H1 (cell line): ENCODE data around the gene SLC39A7. TPM values are rescaled to one million over a fixed set of nuclear protein-coding genes. Genes with fewer than 3 reads are reported as not detected.
A peak's percentile ranks its signal among the peaks of the same experiment; 100 is the strongest.

Experiments
- CTCF ChIA-PET: fragments of 300-600 bp; sonication (Branson Sonifier 250); formaldehyde crosslinking; loops from one replicate; lab custom pipeline; 2021; ENCODE audit not compliant: partially characterized antibody; lab: Charles Lee
- POLR2A ChIA-PET: fragments of 300-600 bp; sonication (Branson Sonifier 250); formaldehyde crosslinking; loops from one replicate; lab custom pipeline; 2021; ENCODE audit warnings: inconsistent platforms; ENCODE audit not compliant: partially characterized antibody; lab: Charles Lee
- DNase-seq, 2 experiments: peaks; one replicate each; pipeline versions ENCODE4 v3.0.0 to v3.0.0-alpha.2; 2010 to 2022; ENCODE audit warnings: low spot score in 2 of 2, low read depth in 1 of 2, mixed read lengths in 1 of 2
- FAIRE-seq: peaks from 2 replicates; lab custom pipeline; 2011; peaks lifted over from hg19 to GRCh38; lab: Jason Lieb, UNC
- H2AFZ ChIP-seq: 2 replicates; pipeline ENCODE4 v1.8.1; 2012; ENCODE audit warnings: low read length, inconsistent platforms
- H2AK5ac ChIP-seq: 2 replicates; pipeline ENCODE4 v1.6.1; 2013; ENCODE audit warnings: low read depth, low read length
- H2BK120ac ChIP-seq: replicated peaks from 2 replicates; pipeline ENCODE3; 2013; ENCODE audit warnings: low read depth, low read length, inconsistent platforms
- H2BK12ac ChIP-seq: 2 replicates; pipeline ENCODE4 v1.6.1; 2013; ENCODE audit warnings: low read depth, low read length
- H2BK15ac ChIP-seq: 2 replicates; pipeline ENCODE4 v1.6.1; 2013; ENCODE audit warnings: low read length
- H2BK20ac ChIP-seq: 2 replicates; pipeline ENCODE4 v1.6.1; 2013; ENCODE audit warnings: low read length
- H2BK5ac ChIP-seq: 2 replicates; pipeline ENCODE4 v1.6.1; 2013; ENCODE audit warnings: low read depth, low read length
- H3K14ac ChIP-seq: 2 replicates; pipeline ENCODE4 v1.6.1; 2013; ENCODE audit warnings: inconsistent platforms; ENCODE audit not compliant: insufficient read length
- H3K18ac ChIP-seq: 2 replicates; pipeline ENCODE4 v1.6.1; 2013; ENCODE audit warnings: low read length; ENCODE audit errors: extremely low read depth
- H3K23ac ChIP-seq: 2 replicates; pipeline ENCODE4 v1.6.1; 2013; ENCODE audit warnings: inconsistent platforms; ENCODE audit not compliant: insufficient read length
- H3K23me2 ChIP-seq: 2 replicates; pipeline ENCODE4 v1.6.1; 2013; ENCODE audit warnings: low read depth, low read length
- H3K27ac ChIP-seq: 2 replicates; pipeline ENCODE4 v1.6.1; 2011; ENCODE audit warnings: low read depth, low read length, inconsistent platforms
- H3K27me3 ChIP-seq, 4 experiments: replicated peaks in 1 of 4; 1 replicate in 1 of 4; 2 replicates in 3 of 4; pipeline versions ENCODE4 v1.6.1 to v1.8.1; 2011 to 2013; ENCODE audit warnings: low read length in 3 of 4, mild to moderate bottlenecking in 3 of 4, inconsistent platforms in 2 of 4, mixed read lengths in 2 of 4, moderate library complexity in 1 of 4; ENCODE audit not compliant: control insufficient read depth in 3 of 4, insufficient read depth in 3 of 4; ENCODE audit errors: extremely low read depth in 1 of 4
- H3K36me3 ChIP-seq, 4 experiments: 2 replicates each; pipeline versions ENCODE4 v1.6.1 to v1.8.1; 2011 to 2013; ENCODE audit warnings: mild to moderate bottlenecking in 4 of 4, low read length in 3 of 4, moderate library complexity in 2 of 4, control low read depth in 1 of 4, inconsistent platforms in 1 of 4; ENCODE audit not compliant: insufficient read depth in 4 of 4, control insufficient read depth in 2 of 4
- H3K4ac ChIP-seq: replicated peaks from 2 replicates; pipeline ENCODE3; 2013; ENCODE audit warnings: low read length, low read depth, mixed read lengths, inconsistent platforms; ENCODE audit not compliant: insufficient read length
- H3K4me1 ChIP-seq, 4 experiments: replicated peaks in 1 of 4; 1 replicate in 1 of 4; 2 replicates in 3 of 4; pipeline versions ENCODE4 v1.6.1 to v1.8.1; 2011 to 2013; ENCODE audit warnings: low read length in 3 of 4, inconsistent platforms in 2 of 4, mixed read lengths in 1 of 4; ENCODE audit not compliant: insufficient read depth in 4 of 4, control insufficient read depth in 3 of 4
- H3K4me2 ChIP-seq, 2 experiments: 2 replicates each; pipeline versions ENCODE4 v1.6.1 to v1.8.1; 2011 to 2013; ENCODE audit warnings: low read depth in 2 of 2, low read length in 2 of 2, control low read depth in 1 of 2, inconsistent platforms in 1 of 2, mild to moderate bottlenecking in 1 of 2; ENCODE audit not compliant: insufficient read depth in 1 of 2
- H3K4me3 ChIP-seq, 4 experiments: fragments of 200-600, 300-600 bp in 1 of 4; sonication (generic), shearing (Covaris generic), sonication (Bioruptor Twin) in 1 of 4; 2 replicates each; pipeline versions ENCODE4 v1.5.1 to v1.8.1; 2011 to 2016; ENCODE audit warnings: low read length in 4 of 4, low read depth in 3 of 4, control low read depth in 2 of 4, inconsistent platforms in 2 of 4, mild to moderate bottlenecking in 2 of 4, mixed read lengths in 1 of 4, moderate library complexity in 1 of 4; ENCODE audit not compliant: insufficient read depth in 2 of 4; ENCODE audit errors: extremely low read depth in 1 of 4
- H3K56ac ChIP-seq: replicated peaks from 2 replicates; pipeline ENCODE3; 2013; ENCODE audit warnings: low read depth, mild to moderate bottlenecking, mixed read lengths, low read length, inconsistent platforms; ENCODE audit not compliant: insufficient read length
- H3K79me1 ChIP-seq: 2 replicates; pipeline ENCODE4 v1.6.1; 2013; ENCODE audit warnings: low read depth, low read length, control low read depth
- H3K79me2 ChIP-seq, 2 experiments: 2 replicates each; pipeline versions ENCODE4 v1.6.1 to v1.8.1; 2012 to 2013; ENCODE audit warnings: low read length in 2 of 2, mild to moderate bottlenecking in 2 of 2, inconsistent platforms in 1 of 2; ENCODE audit not compliant: insufficient read depth in 2 of 2, control insufficient read depth in 1 of 2
- H3K9ac ChIP-seq, 4 experiments: replicated peaks in 1 of 4; 1 replicate in 1 of 4; 2 replicates in 3 of 4; pipeline versions ENCODE4 v1.6.1 to v1.8.1; 2011 to 2013; ENCODE audit warnings: low read depth in 3 of 4, low read length in 3 of 4, control low read depth in 2 of 4, mild to moderate bottlenecking in 2 of 4, moderate library complexity in 2 of 4, inconsistent platforms in 1 of 4; ENCODE audit errors: extremely low read depth in 1 of 4
- H3K9me3 ChIP-seq, 2 experiments: 2 replicates each; pipeline versions ENCODE4 v1.6.1 to v1.8.1; 2012 to 2013; ENCODE audit warnings: mild to moderate bottlenecking in 2 of 2, moderate library complexity in 2 of 2, control low read depth in 1 of 2, inconsistent platforms in 1 of 2, low read depth in 1 of 2, low read length in 1 of 2, mixed read lengths in 1 of 2; ENCODE audit not compliant: insufficient read depth in 2 of 2
- H4K20me1 ChIP-seq, 2 experiments: replicated peaks in 1 of 2; 2 replicates each; pipeline versions ENCODE3 to v1.8.1; 2011 to 2013; ENCODE audit warnings: inconsistent platforms in 2 of 2, low read length in 2 of 2, mild to moderate bottlenecking in 1 of 2; ENCODE audit not compliant: insufficient read depth in 2 of 2, control insufficient read depth in 1 of 2
- H4K5ac ChIP-seq: 2 replicates; pipeline ENCODE4 v1.6.1; 2013; ENCODE audit warnings: low read length, low read depth, mixed read lengths, inconsistent platforms; ENCODE audit not compliant: insufficient read length
- H4K8ac ChIP-seq: 2 replicates; pipeline ENCODE4 v1.8.0; 2013; ENCODE audit warnings: mild to moderate bottlenecking, moderate library complexity, low read length, inconsistent platforms; ENCODE audit not compliant: insufficient read depth; ENCODE audit errors: extremely low read depth
- H4K91ac ChIP-seq: replicated peaks from 2 replicates; pipeline ENCODE3; 2013; ENCODE audit warnings: low read length, mixed read lengths, inconsistent platforms; ENCODE audit not compliant: insufficient read length
- BCL11A ChIP-seq, 2 experiments: IDR thresholded peaks; one replicate each; pipeline ENCODE4 v1.6.1; 2011; ENCODE audit warnings: low read depth in 2 of 2, low read length in 2 of 2, mild to moderate bottlenecking in 2 of 2
- BRCA1 ChIP-seq: IDR thresholded peaks from 2 replicates; pipeline ENCODE4 v1.6.1; 2012; ENCODE audit warnings: low read depth, low read length, improper control_type of control experiment
- EGR1 ChIP-seq: IDR thresholded peaks from 2 replicates; pipeline ENCODE4 v1.6.1; 2011; ENCODE audit warnings: low read depth, low read length, borderline replicate concordance
- HDAC2 ChIP-seq, 2 experiments: fragments of 300-600 bp in 1 of 2; sonication (generic) in 1 of 2; IDR thresholded peaks; 2 replicates each; pipeline ENCODE4 v1.6.1; 2011 to 2012; ENCODE audit warnings: low read depth in 2 of 2, low read length in 2 of 2, mild to moderate bottlenecking in 2 of 2, moderate library complexity in 2 of 2, borderline replicate concordance in 1 of 2, inconsistent platforms in 1 of 2
- POLR2AphosphoS5 ChIP-seq: IDR thresholded peaks from 2 replicates; pipeline ENCODE4 v1.6.1; 2011; ENCODE audit warnings: low read depth, low read length
- RFX5 ChIP-seq: IDR thresholded peaks from 2 replicates; pipeline ENCODE4 v1.6.1; 2011; ENCODE audit warnings: low read depth, low read length, improper control_type of control experiment, borderline replicate concordance
- RXRA ChIP-seq: IDR thresholded peaks from 2 replicates; pipeline ENCODE4 v1.6.1; 2011; ENCODE audit warnings: low read depth, mild to moderate bottlenecking, low read length, moderate library complexity; ENCODE audit not compliant: insufficient read depth
- WGBS, 2 experiments: shearing (Covaris generic) in 1 of 2; methylation state at CpG; one replicate each; pipeline versions ENCODE4 v1.1.6 to v1.1.7; 2013 to 2015; ENCODE audit warnings: low lambda C conversion rate in 2 of 2, mixed read lengths in 2 of 2, inconsistent platforms in 1 of 2, low coverage in 1 of 2, missing lambda C conversion rate in 1 of 2; ENCODE audit not compliant: insufficient replicate concordance in 2 of 2, insufficient coverage in 1 of 2, insufficient read length in 1 of 2; ENCODE audit errors: extremely low coverage in 1 of 2, missing lambda C conversion rate in 1 of 2; 5-methylcytosine and 5-hydroxymethylcytosine counted together
- polyA plus RNA-seq, 7 experiments: library from polyadenylated mRNA; depleted of rRNA in 3 of 7; stranded (reverse) in 5 of 7; unstranded in 2 of 7; fragments of >200 nt in 5 of 7; fragments of 200-250 nt in 2 of 7; gene quantifications; 1 replicate in 5 of 7; 2 replicates in 1 of 7; 4 replicates in 1 of 7; pipeline versions ENCODE4 v1.2.1 to v1.2.3, GENCODE V29; 2011 to 2013; ENCODE audit warnings: missing spikeins in 2 of 7, mixed read lengths in 2 of 7
- total RNA-seq: library from RNA; stranded (reverse); fragmentation: NEBNext Ultra II Directional; extraction: Animal tissue kit (Norgen Biotek cat#: 25700); gene quantifications from 2 replicates; pipeline ENCODE4 v1.2.1, GENCODE V29; 2021

The SLC39A7 gene
- total and polyA plus RNA-seq, 2 of the 8 experiments (the other 6 are each of a cell fraction or from before 2014, with no cell fraction given) = 63.3 to 123 TPM

DNA sequence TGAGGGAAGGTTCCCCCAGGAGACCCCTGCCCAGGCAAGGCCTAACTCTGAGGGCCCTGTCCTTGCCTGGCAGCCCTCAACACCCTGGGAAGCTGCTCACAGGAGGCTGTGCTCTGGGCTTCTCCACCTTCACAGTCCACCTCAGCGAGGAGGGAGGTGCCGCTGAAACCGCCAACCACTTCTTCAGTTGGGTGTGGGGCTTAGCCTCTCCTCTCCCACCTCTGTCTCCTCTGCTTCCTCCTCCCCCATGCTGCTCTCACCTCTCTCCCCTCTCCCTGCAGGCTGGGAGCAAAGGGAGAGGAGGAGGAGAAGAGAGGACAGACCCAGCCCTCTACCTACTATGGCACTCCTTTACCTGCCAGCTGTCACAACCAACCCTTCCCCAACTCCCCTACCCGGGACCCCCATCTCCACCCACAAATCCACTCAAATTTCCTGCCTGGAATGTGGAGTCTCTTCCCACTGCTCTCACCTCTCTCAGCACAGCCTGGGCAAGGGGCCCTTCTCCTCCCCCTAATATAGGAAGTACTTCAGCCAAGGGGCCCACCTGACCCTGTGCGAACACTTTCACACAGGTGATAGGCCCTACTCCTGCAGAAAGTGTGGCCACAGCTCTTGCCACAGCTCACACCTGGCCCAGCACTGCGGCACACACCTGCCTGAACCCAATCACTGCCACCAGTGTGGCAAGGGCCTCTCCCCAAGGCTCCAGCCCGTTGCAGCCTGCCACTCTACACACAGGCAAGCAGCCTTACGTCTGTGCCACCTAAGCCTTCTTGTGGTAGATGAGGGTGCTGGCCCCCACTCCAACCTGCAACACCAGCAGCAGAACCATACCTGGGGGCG is 14.8 kb downstream of the SLC39A7 start:
- H2BK20ac ChIP-seq = peak overlapping the region; percentile 64; the same call in 1 of the 2 replicates
- peaks cover 2 to 8% of the 10 kb centered on the region in 2 experiments for H4K20me1 ChIP-seq
- no peaks in the 10 kb centered on the region for H3K79me2 ChIP-seq
- H3K23ac ChIP-seq = no peak overlapping the region
- no peak overlapping the region for H2BK15ac ChIP-seq
- no peak overlapping the region for H4K8ac ChIP-seq
- H2AFZ ChIP-seq = no peak overlapping the region
- H3K36me3 ChIP-seq = peaks cover 0 to 5% (median 0%) of the 10 kb centered on the region in 4 experiments; a peak in 1 of 8 replicates
- H3K4me3 ChIP-seq = no peak overlapping the region
- H3K14ac ChIP-seq = no peak overlapping the region
- no peak overlapping the region for H3K9ac ChIP-seq
- H3K56ac ChIP-seq = no peak overlapping the region
- POLR2A ChIA-PET = no interaction called here
- H3K9me3 ChIP-seq = no peaks in the 10 kb centered on the region
- WGBS, 2 experiments = 77% methylated on average over 9 of the region's 9 CpGs; no CpG with 5 or more reads in 1 of the 2 experiments
- no peak overlapping the region for H3K27ac ChIP-seq
- peaks cover 11% of the 10 kb centered on the region; the same call in 1 of the 2 replicates for H3K23me2 ChIP-seq
- H3K18ac ChIP-seq = no peak overlapping the region
- CTCF ChIA-PET = interaction anchor here (0.6 to 2.3 kb wide), 4 partner anchors 10 to 231 kb away, joined by 3 to 6 read pairs (median 3); partner anchors contain the start of gene HSD17B8
- no peak overlapping the region for H2BK5ac ChIP-seq
- DNase-seq (no peak), FAIRE-seq (no peak)
- H4K91ac ChIP-seq = no peak overlapping the region
- H2BK120ac ChIP-seq = no peak overlapping the region
- H3K27me3 ChIP-seq = peaks cover 39 to 88% (median 78%) of the 10 kb centered on the region in 4 experiments
- H4K5ac ChIP-seq = no peak overlapping the region
- H3K4ac ChIP-seq = no peak overlapping the region
- no peaks in the 10 kb centered on the region for H3K79me1 ChIP-seq
- H3K4me1 ChIP-seq = peaks cover 0 to 13% (median 3%) of the 10 kb centered on the region in 4 experiments; a peak in 6 of 7 replicates
- H2BK12ac ChIP-seq = no peak overlapping the region
- no peak overlapping the region for H2AK5ac ChIP-seq
- TF ChIP-seq BCL11A (IDR thresholded peaks at IDR 0.05; ENCODE audit: low read depth in 2 of 2, low read length in 2 of 2) (no peak), RFX5 (no peak), POLR2AphosphoS5 (no peak), EGR1 (no peak), BRCA1 (no peak), RXRA (no peak), HDAC2 (IDR thresholded peaks at IDR 0.05; ENCODE audit: borderline replicate concordance in 1 of 2, low read depth in 2 of 2, low read length in 2 of 2) (no peak)
- no peak overlapping the region; a peak in 1 of 4 replicates for H3K4me2 ChIP-seq
